Activated CD4-positive, alpha-beta T cell treated with anti-CD3 and anti-CD28 coated beads for 36 hours (primary cell): ENCODE data around the gene FERMT1. TPM values are rescaled to one million over a fixed set of nuclear protein-coding genes. Genes with fewer than 3 reads are reported as not detected.

Source experiments
- ATAC-seq: fragments of 200-7000 bp; cut with Tn5 transposase; one replicate; pipeline ENCODE4 v1.10.0; 2021; ENCODE audit warnings: mild to moderate bottlenecking, moderate library complexity
- CTCF ChIA-PET: fragments of 350-600 bp; sonication (Branson Sonifier 250); formaldehyde crosslinking; loops from one replicate; lab custom pipeline; 2021; ENCODE audit warnings: antibody characterized with exemption; lab: Charles Lee
- POLR2A ChIA-PET: fragments of 350-600 bp; sonication (Branson Sonifier 250); formaldehyde crosslinking; loops from one replicate; lab custom pipeline; 2021; ENCODE audit warnings: antibody characterized with exemption, inconsistent platforms; lab: Charles Lee
- DNase-seq: peaks from one replicate; pipeline ENCODE4 v3.0.0-alpha.2; 2020
- H3K27ac Mint-ChIP-seq: one replicate; pipeline ENCODE4 v1.8.0; 2021; ENCODE audit warnings: mixed read lengths
- H3K27me3 Mint-ChIP-seq: one replicate; pipeline ENCODE4 v1.8.0; 2021; ENCODE audit warnings: mixed read lengths
- H3K36me3 Mint-ChIP-seq: one replicate; pipeline ENCODE4 v1.8.0; 2021; ENCODE audit warnings: low read depth, mixed read lengths
- H3K4me1 Mint-ChIP-seq: one replicate; pipeline ENCODE4 v1.8.0; 2021; ENCODE audit warnings: mixed read lengths
- H3K4me3 Mint-ChIP-seq: one replicate; pipeline ENCODE4 v1.8.0; 2021; ENCODE audit warnings: mild to moderate bottlenecking, moderate library complexity, mixed read lengths
- H3K9me3 Mint-ChIP-seq: one replicate; pipeline ENCODE4 v1.8.0; 2021; ENCODE audit warnings: low read depth, mixed read lengths
- intact Hi-C, 2 experiments: fragments of 100-400 bp; cut with DNase I in 1 of 2; cut with micrococcal nuclease in 1 of 2; formaldehyde crosslinking; loops; one replicate each; pipeline versions ENCODE4 v1.14.2 to v1.15.1; 2022 to 2024; cut with DNase I, micrococcal nuclease
- total RNA-seq, 2 experiments: library from RNA; stranded (reverse); gene quantifications; one replicate each; pipeline ENCODE4 v1.2.3, GENCODE V29; 2021

FERMT1 gene, protein sequence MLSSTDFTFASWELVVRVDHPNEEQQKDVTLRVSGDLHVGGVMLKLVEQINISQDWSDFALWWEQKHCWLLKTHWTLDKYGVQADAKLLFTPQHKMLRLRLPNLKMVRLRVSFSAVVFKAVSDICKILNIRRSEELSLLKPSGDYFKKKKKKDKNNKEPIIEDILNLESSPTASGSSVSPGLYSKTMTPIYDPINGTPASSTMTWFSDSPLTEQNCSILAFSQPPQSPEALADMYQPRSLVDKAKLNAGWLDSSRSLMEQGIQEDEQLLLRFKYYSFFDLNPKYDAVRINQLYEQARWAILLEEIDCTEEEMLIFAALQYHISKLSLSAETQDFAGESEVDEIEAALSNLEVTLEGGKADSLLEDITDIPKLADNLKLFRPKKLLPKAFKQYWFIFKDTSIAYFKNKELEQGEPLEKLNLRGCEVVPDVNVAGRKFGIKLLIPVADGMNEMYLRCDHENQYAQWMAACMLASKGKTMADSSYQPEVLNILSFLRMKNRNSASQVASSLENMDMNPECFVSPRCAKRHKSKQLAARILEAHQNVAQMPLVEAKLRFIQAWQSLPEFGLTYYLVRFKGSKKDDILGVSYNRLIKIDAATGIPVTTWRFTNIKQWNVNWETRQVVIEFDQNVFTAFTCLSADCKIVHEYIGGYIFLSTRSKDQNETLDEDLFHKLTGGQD
- total RNA-seq = under 1 TPM; 0.27 to 0.30 TPM

DNA sequence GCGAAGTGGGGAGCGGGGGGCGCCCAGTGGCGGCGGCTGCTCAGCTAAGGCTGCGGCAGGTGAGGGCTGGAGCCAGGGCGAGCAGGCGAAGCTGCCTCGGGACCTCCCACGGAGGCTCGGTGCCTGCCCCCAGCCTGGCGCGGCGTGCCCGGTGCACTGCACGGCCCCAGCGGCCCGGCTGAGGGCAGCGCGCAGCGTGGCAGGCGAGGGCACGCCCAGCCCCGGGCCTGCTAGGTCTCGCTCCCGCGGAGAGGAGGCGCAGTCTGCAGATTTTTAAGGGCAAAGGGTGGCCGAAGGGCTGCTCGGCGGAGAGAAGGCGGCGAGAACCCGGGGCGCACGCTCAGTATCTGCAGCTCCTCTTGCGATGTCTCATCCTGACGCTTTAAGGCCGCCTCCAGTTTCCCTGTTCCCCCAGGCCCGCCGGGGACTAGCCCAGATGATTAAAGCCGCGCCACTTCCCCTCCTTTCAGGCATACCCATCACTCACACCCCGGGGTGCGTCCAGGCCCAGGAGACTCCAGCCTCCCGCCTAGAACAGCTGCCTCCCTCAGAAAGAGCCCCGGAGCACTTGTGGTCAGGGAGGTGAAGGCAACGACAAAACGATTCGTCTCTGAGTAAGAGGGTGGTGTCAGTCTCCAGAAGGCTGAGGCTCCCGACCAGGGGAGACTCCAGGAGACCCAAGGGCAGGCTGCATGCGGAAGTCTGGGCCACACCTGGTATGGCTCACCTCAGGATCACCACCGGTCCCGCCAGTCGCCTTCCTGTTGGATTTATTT, at the start of gene FERMT1:
TSS of gene FERMT1 (minus strand) at position 158 of the 776 bp plus-strand sequence. CDS start 3,476 bp downstream, outside the sequence.
- ChIA-PET CTCF (interaction anchor here (1.0 kb wide), 1 partner anchor 593 kb away, joined by 6 read pairs; no protein-coding TSS in a partner anchor), POLR2A (no interaction called here)
- peaks cover 4% of the 10 kb centered on the region for H3K4me1 Mint-ChIP-seq
- no peaks in the 10 kb centered on the region for H3K36me3 Mint-ChIP-seq
- H3K27ac Mint-ChIP-seq = no peak within 1 kb of the TSS
- peak within 1 kb of the TSS; percentile 34 for H3K4me3 Mint-ChIP-seq
- intact Hi-C loops = no loop called here
- peak; percentile 73 for DNase-seq
- ATAC-seq = peak; percentile 95
- no peaks in the 10 kb centered on the region for H3K9me3 Mint-ChIP-seq
- peaks cover 35% of the 10 kb centered on the region for H3K27me3 Mint-ChIP-seq

DNA sequence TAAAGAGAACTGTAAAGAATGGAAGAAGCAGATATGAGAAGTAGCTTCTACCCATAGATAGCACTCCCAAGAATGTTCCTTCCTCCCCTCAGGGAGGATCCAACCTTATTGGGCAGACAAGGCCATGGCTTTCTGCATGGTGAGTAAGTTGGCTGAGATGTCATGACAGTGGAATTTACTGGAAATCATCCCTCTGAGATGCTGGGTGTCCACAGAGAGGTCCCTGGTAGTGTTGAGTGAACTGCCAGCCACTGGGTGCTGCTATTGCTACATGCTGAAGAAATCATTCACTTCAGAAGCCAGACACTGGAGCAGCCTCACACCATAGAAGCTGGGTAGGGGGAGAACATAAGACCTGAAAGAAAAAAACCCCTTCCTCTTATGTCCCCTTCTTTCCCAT, 46.4 kb upstream of the FERMT1 start:
- POLR2A ChIA-PET = no interaction called here
- CTCF ChIA-PET = interaction anchor here (0.6 kb wide), 2 partner anchors 423 to 988 kb away, joined by 4 read pairs; no protein-coding TSS in a partner anchor
- no peak for ATAC-seq
- Mint-ChIP-seq H3K4me1 (no peaks in the 10 kb centered on the region), H3K27me3 (peaks cover 1% of the 10 kb centered on the region), H3K9me3 (peaks cover 4% of the 10 kb centered on the region), H3K36me3 (no peaks in the 10 kb centered on the region), H3K27ac (no peak overlapping the region), H3K4me3 (no peak overlapping the region)
- DNase-seq = no peak
- intact Hi-C loops = no loop called here

DNA sequence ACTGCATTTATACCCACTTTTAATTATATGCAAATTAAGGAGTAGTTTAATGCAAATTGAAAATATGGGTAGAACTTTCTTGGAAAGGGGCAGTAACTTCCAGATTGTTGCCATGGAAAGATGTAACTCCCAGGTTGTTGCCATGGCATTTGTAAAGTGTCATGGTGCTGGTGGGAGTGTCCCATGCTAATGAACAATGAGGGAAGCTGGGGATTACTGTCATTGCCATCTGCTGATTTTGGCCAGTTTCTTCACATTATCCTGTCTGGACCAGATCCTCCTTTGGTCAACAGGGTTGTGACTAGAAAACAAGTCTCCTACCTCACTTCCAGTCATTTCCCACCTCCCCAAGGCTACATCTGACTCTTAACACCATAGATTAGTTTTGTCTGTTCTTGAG, 45.4 kb upstream of the FERMT1 start:
- DNase-seq (no peak), ATAC-seq (no peak)
- H3K9me3 Mint-ChIP-seq = peaks cover 4% of the 10 kb centered on the region
- H3K4me3 Mint-ChIP-seq = no peak overlapping the region
- no peak overlapping the region for H3K27ac Mint-ChIP-seq
- no peaks in the 10 kb centered on the region for H3K36me3 Mint-ChIP-seq
- POLR2A ChIA-PET = no interaction called here
- CTCF ChIA-PET = no interaction called here
- H3K4me1 Mint-ChIP-seq = no peaks in the 10 kb centered on the region
- intact Hi-C loops = no loop called here
- H3K27me3 Mint-ChIP-seq = peaks cover 6% of the 10 kb centered on the region

DNA sequence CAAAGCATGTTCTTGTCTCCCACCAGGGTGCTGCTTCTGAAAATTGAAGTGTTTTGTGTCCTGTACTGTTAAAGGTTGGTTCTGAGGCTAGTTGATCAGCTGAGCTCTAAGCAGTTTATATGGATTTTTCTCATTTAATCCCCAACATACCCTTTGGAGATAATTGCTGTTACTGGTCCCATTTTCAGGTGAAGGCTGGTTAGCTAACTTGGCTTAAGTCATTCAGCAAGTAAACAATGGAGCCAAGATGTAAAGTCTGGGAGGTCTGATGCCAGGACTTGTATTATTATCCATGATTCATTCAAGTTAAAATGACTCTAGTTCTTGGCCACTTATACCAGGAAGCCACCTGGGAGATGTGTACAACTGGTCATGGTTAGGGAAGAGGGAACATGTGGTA, 42.5 kb upstream of the FERMT1 start:
- Mint-ChIP-seq H3K36me3 (no peaks in the 10 kb centered on the region), H3K9me3 (no peaks in the 10 kb centered on the region), H3K27ac (no peak overlapping the region), H3K4me3 (no peak overlapping the region), H3K27me3 (peaks cover 14% of the 10 kb centered on the region), H3K4me1 (no peaks in the 10 kb centered on the region)
- DNase-seq = no peak
- CTCF ChIA-PET = no interaction called here
- ATAC-seq = no peak
- intact Hi-C loops = no loop called here
- POLR2A ChIA-PET = no interaction called here

DNA sequence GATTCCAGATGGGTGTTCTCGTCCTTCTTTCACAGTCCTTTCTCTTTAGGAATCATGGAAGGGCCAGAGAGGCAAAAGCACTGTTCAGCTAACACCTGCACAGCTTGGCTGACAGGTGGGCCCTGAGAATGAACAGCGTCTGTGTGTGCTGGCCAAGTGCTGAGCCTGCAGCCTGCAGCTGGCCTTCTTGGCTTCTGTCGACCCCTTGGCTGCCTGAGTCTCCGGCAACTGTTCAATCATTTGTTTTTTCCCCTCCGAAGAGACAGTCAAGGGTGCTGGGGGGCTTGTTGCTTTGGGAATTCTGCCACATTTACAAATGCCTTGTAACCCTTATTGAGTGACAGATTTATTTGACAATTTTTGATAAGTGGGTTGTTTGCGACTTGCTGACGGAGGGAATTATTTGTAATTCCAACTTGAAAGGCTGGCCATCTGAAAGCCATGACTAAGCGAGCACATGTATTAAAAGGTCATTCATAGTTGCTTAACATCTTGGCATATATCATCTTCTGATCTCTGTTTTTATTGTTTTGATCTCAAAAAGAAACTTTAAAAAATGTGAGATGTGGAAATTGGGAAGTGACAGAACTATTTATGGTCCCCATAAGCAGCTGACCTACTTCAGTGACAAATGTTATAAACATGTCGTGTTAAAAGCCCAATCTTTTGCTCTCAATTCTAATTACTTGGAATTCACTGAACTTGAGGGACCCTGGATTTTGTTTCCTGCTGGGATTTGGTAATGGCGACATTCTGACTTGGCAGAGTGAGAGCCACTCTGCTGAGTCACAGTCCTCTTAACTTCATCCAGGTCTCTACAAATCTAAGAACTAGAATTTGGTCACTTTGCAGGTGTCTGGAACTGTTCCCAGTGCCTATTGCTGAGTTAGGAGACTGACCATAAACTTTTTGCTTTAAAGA, 41.9 kb upstream of the FERMT1 start:
- peaks cover 16% of the 10 kb centered on the region for H3K27me3 Mint-ChIP-seq
- DNase-seq (no peak), ATAC-seq (no peak)
- H3K9me3 Mint-ChIP-seq = peaks cover 2% of the 10 kb centered on the region
- no peaks in the 10 kb centered on the region for H3K4me1 Mint-ChIP-seq
- intact Hi-C loops = no loop called here
- no peak overlapping the region for H3K4me3 Mint-ChIP-seq
- POLR2A ChIA-PET = no interaction called here
- CTCF ChIA-PET = no interaction called here
- H3K36me3 Mint-ChIP-seq = no peaks in the 10 kb centered on the region
- H3K27ac Mint-ChIP-seq = no peak overlapping the region

DNA sequence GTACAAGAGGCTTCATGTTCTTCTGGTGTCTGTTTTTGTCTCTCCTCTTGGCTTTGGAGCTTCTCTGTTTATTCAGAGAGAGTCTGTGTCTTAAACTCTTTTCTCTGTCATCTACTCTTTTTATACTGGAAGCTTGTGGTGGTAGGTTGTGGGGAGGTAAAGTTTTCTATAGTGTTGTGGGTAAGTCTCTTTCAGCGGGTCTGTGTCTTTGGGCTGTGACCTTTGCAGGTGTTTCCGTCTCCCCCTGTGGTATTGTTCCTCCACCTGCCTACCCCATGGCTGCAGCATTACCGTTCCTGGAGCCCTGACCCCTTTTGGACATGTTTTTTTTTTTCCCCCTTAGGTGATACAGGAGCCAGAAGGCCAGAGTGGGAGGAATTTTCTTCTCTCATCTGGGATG, 37.9 kb upstream of the FERMT1 start:
- peaks cover 19% of the 10 kb centered on the region for H3K9me3 Mint-ChIP-seq
- H3K27ac Mint-ChIP-seq = no peak overlapping the region
- H3K36me3 Mint-ChIP-seq = no peaks in the 10 kb centered on the region
- H3K4me3 Mint-ChIP-seq = no peak overlapping the region
- DNase-seq = no peak
- ChIA-PET CTCF (no interaction called here), POLR2A (no interaction called here)
- no peaks in the 10 kb centered on the region for H3K4me1 Mint-ChIP-seq
- intact Hi-C loops = no loop called here
- ATAC-seq = no peak
- peaks cover 20% of the 10 kb centered on the region for H3K27me3 Mint-ChIP-seq

DNA sequence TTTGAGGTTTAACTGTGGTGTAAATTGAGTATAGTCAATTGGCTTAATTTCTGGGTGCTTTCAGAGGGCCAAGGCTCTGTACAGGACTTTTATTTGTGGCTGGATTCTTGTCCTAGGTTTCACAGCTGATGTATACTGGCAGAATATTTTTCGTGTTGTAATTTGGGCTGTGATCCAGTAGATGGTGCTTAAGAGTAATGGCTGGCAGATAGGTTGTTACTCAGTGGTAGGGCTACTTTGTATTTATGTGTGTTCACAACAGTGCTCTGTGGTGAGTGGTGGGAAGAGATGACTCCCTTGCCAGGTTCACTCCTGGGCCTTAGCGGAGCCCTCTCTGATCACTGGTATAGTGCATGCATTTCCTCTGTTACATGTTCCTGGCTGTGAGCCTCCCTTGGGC, 34.5 kb upstream of the FERMT1 start:
- DNase-seq (no peak), ATAC-seq (no peak)
- intact Hi-C loops = no loop called here
- POLR2A ChIA-PET = no interaction called here
- Mint-ChIP-seq H3K27me3 (peaks cover 21% of the 10 kb centered on the region), H3K9me3 (peaks cover 19% of the 10 kb centered on the region), H3K4me1 (no peaks in the 10 kb centered on the region), H3K36me3 (no peaks in the 10 kb centered on the region), H3K27ac (no peak overlapping the region), H3K4me3 (no peak overlapping the region)
- CTCF ChIA-PET = interaction anchor here (0.6 to 0.7 kb wide), 2 partner anchors 17 to 23 kb away, joined by 3 read pairs; no protein-coding TSS in a partner anchor

DNA sequence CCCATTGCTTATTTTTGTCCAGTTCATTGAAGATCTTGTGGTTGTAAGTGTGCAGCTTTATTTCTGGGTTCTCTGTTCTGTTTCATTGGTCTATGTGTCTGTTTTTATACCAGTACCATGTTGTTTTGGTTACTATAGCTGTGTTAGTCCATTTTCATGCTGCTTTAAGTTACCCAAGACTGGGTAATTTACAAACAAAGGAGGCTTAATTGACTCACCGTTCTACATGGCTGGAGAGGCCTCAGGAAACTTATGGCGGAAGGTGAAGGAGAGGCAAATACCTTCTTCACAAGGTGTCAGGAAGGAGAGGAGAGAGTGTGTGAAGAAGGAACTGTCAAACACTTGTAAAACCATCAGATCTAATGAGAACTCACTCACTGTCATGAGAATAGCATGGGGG, 29.9 kb upstream of the FERMT1 start:
- CTCF ChIA-PET = no interaction called here

DNA sequence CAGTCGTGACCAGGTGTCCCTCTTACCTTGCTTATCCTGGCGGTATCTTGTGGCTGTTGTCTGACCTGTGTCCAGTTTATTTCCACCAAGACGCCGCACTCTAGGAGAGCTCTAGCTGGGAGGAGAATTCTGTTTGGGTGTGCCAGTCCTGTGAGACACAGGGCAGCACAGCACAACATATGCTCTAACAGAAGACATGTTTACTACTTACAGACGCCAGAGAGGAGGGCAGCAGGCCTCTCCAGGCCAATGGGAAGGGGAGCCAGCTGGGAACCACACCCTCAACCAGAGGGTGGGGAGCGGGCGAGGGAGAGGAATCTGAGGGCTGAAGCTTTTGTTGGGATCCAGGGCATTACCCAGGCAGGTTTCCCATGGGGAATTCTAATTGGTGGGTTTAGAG, 25.2 kb upstream of the FERMT1 start:
- no peak for ATAC-seq
- H3K9me3 Mint-ChIP-seq = no peaks in the 10 kb centered on the region
- H3K36me3 Mint-ChIP-seq = no peaks in the 10 kb centered on the region
- ChIA-PET CTCF (no interaction called here), POLR2A (no interaction called here)
- H3K27ac Mint-ChIP-seq = no peak overlapping the region
- intact Hi-C loops = loop anchor here in 1 of 2 experiments (5.0 kb wide), 1 partner anchor 544 kb away; no protein-coding TSS in a partner anchor
- H3K27me3 Mint-ChIP-seq = peaks cover 13% of the 10 kb centered on the region
- DNase-seq = no peak
- H3K4me1 Mint-ChIP-seq = no peaks in the 10 kb centered on the region
- no peak overlapping the region for H3K4me3 Mint-ChIP-seq

More for the DNA sequence above, 29.9 kb upstream of the FERMT1 start:
- ATAC-seq = no peak
- peaks cover 15% of the 10 kb centered on the region for H3K27me3 Mint-ChIP-seq
- intact Hi-C loops = no loop called here
- POLR2A ChIA-PET = no interaction called here
- H3K4me1 Mint-ChIP-seq = no peaks in the 10 kb centered on the region
- no peaks in the 10 kb centered on the region for H3K36me3 Mint-ChIP-seq
- no peak overlapping the region for H3K4me3 Mint-ChIP-seq
- DNase-seq = no peak
- no peak overlapping the region for H3K27ac Mint-ChIP-seq
- peaks cover 15% of the 10 kb centered on the region for H3K9me3 Mint-ChIP-seq

DNA sequence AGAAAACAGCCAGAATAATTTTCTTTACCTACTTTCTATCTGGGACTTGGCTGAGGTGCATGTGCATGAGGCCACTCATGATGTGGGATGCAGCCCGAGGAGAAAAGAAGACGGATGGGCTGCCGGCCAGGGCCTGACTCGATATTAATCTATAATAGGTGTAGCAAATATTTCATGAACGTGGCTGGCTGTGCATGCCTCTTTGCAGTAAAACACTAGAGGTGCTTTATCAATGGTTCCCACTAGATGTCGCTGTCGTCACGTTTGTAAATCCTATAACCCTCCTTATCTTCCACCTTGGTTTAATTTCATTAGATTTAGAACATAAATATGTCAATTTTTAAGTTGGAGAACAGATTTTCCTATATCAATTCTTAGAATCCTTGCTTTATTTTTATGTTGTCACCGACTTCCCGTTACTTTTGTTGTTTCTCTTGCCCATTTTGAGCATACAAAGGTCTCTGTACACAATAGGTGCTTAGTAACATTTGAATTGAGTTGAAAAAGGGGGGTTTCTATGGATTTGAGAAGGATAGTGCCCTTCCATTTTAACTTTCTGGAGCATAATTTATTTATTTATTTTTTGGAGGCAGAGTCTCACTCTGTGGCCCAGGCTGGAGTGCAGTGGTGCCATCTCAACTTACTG, 19.6 kb upstream of the FERMT1 start:
- peaks cover 17% of the 10 kb centered on the region for H3K27me3 Mint-ChIP-seq
- peak; percentile 67 for DNase-seq
- intact Hi-C loops = loop anchor here in 1 of 2 experiments (1.0 to 5.0 kb wide), 5 partner anchors 615 to 1234 kb away; partner anchors contain the start of gene BMP2
- CTCF ChIA-PET = interaction anchor here (1.2 kb wide), 1 partner anchor 9 kb away, joined by 3 read pairs; no protein-coding TSS in a partner anchor
- peak; percentile 53 for ATAC-seq
- H3K4me1 Mint-ChIP-seq = no peaks in the 10 kb centered on the region
- POLR2A ChIA-PET = no interaction called here
- H3K4me3 Mint-ChIP-seq = no peak overlapping the region
- no peaks in the 10 kb centered on the region for H3K9me3 Mint-ChIP-seq
- H3K27ac Mint-ChIP-seq = no peak overlapping the region
- no peaks in the 10 kb centered on the region for H3K36me3 Mint-ChIP-seq
